22Rv1 (cell line): ENCODE measurements around the gene KLHL29.

Source experiments
- H3K27ac ChIP-seq: fragments of 450-650 bp; 2 replicates; pipeline ENCODE4 v1.5.1; 2017
- ZFX ChIP-seq: fragments of 450-650 bp; IDR thresholded peaks from 2 replicates; pipeline ENCODE4 v1.6.1; 2017; ENCODE audit warnings: antibody characterized with exemption, borderline replicate concordance
- TF ChIP-seq, protein P1 (sequence below): fragments of 450-650 bp; IDR thresholded peaks from 2 replicates; pipeline ENCODE4 v1.5.1; 2017; ENCODE audit warnings: mild to moderate bottlenecking

Gene KLHL29

DNA sequence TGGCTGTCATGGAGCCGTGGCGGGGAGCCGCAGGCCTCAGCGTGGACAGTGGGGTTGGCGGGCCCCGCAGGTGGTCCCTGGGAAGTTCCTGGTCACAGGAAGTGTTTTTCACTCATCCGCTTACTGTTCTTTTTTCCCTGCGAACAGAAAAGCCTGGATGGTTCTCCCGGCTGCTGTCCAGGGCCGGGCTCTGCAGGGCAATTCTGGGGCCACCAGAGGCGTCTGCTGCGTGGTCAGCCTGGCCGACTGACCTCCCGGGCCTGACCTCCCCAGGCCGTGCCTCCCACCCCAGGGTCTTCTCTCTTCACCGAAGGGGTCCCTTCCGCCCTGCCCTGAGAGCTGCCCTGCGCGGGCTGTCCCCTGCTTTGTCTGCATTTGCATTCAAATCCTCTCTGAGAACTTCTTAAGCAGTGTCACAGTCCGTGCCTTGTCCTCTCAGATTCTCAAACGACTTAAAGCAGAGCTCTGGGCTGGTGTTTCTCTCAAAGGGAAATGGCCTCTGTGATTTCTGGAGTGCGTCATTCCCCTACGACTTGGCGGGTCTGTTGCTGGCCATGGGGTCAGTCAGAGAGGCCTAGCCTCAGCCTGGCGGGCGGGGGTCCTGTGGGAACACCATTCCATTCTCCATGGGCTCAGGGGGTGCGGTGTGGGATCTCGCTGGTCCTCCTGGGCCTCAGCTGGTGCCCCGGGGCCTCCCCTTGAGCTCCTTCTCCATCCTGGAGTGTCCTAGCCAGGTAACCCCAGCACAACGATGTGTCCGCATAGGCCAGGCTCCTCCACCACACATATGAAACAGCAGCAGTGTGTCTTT lies 38.3 kb downstream of the KLHL29 start:
- H3K27ac ChIP-seq, result no peak overlapping the region
- no peak for TF ChIP-seq ZFX
- TF ChIP-seq, protein P1, sequence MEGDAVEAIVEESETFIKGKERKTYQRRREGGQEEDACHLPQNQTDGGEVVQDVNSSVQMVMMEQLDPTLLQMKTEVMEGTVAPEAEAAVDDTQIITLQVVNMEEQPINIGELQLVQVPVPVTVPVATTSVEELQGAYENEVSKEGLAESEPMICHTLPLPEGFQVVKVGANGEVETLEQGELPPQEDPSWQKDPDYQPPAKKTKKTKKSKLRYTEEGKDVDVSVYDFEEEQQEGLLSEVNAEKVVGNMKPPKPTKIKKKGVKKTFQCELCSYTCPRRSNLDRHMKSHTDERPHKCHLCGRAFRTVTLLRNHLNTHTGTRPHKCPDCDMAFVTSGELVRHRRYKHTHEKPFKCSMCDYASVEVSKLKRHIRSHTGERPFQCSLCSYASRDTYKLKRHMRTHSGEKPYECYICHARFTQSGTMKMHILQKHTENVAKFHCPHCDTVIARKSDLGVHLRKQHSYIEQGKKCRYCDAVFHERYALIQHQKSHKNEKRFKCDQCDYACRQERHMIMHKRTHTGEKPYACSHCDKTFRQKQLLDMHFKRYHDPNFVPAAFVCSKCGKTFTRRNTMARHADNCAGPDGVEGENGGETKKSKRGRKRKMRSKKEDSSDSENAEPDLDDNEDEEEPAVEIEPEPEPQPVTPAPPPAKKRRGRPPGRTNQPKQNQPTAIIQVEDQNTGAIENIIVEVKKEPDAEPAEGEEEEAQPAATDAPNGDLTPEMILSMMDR, result no peak

DNA sequence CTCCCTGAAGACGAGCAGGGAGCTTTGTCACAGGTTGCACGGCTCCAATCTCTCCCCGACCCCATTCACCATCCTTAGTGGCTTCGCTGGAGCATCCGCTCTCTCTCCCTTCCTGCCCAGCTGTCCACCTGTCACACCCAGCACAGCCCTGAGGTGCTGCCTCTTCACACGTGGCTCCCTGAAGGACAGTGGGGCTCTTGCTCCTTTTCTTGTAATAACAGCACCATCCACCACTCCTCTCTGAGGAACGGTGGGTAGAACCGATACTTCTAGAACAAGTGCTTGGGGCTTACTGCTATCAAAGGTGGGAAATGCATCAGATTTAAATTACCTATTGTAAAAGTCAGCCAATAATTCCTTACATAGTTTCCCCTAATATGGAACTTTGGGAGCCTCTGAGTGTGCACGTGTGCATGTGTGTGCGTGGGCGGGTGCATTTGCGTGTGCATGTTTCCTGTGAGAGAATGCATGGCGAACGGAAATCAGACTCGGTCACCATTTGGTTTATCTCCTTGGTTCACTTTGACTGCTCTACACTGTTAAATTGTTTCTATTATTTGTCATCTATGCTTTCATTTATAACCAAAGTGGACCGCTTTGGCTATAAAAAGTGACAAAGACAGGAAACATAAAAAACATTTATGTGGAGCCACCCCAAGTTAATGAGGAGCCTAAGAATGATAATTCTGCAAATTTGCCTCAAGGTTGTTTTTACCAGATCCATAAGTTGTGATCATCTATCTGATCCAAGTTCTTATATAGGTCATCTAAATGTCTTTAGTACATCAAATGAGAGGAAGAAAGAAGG lies 39.1 kb downstream of the KLHL29 start:
- no peak overlapping the region for H3K27ac ChIP-seq
- TF ChIP-seq, protein P1, result no peak
- no peak for TF ChIP-seq ZFX

- TF ChIP-seq, protein P1, result no peak
- no peak for TF ChIP-seq ZFX
- no peak overlapping the region for H3K27ac ChIP-seq
These were observed 40.4 kb downstream of the KLHL29 start for GRCh38 chr2:23425338-23425871.

DNA sequence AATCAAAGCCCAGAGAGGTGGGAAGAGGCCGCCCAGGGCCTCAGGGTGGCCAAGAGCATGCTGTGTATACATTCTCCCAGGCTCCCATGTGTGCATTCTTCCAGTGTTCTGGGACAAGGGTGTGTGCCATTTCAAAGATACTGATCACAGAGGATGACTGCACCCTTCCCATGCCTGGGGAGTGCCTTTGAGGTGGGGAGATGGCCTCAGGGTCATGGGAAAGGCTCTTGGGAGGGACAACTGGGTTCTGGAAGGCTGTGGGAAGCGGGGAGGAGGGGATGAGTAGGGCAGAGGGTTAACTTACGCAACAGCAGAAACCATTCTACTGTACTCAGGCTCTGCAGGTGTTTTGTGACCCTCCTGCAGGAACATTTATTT lies 40.9 kb downstream of the KLHL29 start:
- no peak overlapping the region for H3K27ac ChIP-seq
- TF ChIP-seq, protein P1, result no peak
- TF ChIP-seq ZFX, result no peak

GRCh38 chr2:23426263-23426905 lies 41.4 kb downstream of the KLHL29 start:
- no peak overlapping the region for H3K27ac ChIP-seq
- TF ChIP-seq, protein P1, result no peak
- no peak for TF ChIP-seq ZFX

DNA sequence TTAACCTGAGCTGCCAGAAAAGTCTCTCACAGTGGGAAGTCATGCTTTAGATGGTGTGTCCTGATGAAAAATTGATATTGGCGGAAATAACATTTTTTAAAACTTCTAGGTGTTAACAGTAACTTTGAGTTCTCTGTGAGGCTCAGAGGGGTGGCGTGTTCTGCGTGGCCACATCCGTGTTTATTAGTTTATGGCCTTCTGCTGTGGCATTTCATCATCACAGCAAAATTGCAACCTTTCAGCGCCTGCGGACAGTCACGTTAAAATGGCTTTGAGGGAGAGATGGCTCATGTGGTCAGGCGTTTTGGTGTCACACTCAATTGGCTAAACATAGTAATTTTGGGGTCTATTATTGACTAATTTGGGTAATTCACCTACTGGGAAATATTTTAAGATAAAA lies 42.4 kb downstream of the KLHL29 start:
- no peak overlapping the region for H3K27ac ChIP-seq
- TF ChIP-seq ZFX, result no peak
- TF ChIP-seq, protein P1, result no peak
